Epithelial cell of proximal tubule (primary cell): Measurements from ENCODE around the gene FIGNL2. TPM values are rescaled to one million over a fixed set of nuclear protein-coding genes. Genes with fewer than 3 reads are reported as not detected.
A peak's percentile ranks its signal among the peaks of the same experiment; 100 is the strongest.

Source experiments
- DNase-seq: peaks from one replicate; pipeline ENCODE4 v3.0.0-alpha.2; 2011; ENCODE audit warnings: low read depth
- H3K4me3 ChIP-seq: 2 replicates; pipeline ENCODE4 v1.5.1; 2011; ENCODE audit warnings: low read depth, mild to moderate bottlenecking, low read length
- CTCF ChIP-seq: conservative IDR thresholded peaks from 2 replicates; pipeline ENCODE4 v1.5.1; 2012; ENCODE audit warnings: low read depth, mild to moderate bottlenecking, low read length
- total RNA-seq: library from RNA; depleted of rRNA; stranded (reverse); fragments of >200 nt; gene quantifications from 2 replicates; pipeline ENCODE4 v1.2.3, GENCODE V29; 2015

FIGNL2 gene
- total RNA-seq, 1 donor from 2014 or later: 3.7 TPM

GRCh38 chr12:51817027-51817953 is 31.2 kb downstream of the FIGNL2 start:
- no peak for DNase-seq
- no peak for TF ChIP-seq CTCF
- H3K4me3 ChIP-seq: no peak overlapping the region

- TF ChIP-seq CTCF: no peak
- no peak for DNase-seq
- peak overlapping the region; percentile 59 for H3K4me3 ChIP-seq
Measured at GRCh38 chr12:51815571-51815970, 32.9 kb downstream of the FIGNL2 start.

- peak; percentile 48 for TF ChIP-seq CTCF
- H3K4me3 ChIP-seq: peak overlapping the region; percentile 59
- DNase-seq: no peak
Measured at GRCh38 chr12:51814311-51815088, 34.0 kb downstream of the FIGNL2 start.

GRCh38 chr12:51813931-51814310 is 34.6 kb downstream of the FIGNL2 start:
- DNase-seq: no peak
- TF ChIP-seq CTCF: no peak
- peak overlapping the region; percentile 42 for H3K4me3 ChIP-seq

- TF ChIP-seq CTCF: no peak
- DNase-seq: no peak
- H3K4me3 ChIP-seq: no peak overlapping the region
Measured at GRCh38 chr12:51812871-51813270, 35.6 kb downstream of the FIGNL2 start.

GRCh38 chr12:51811203-51812202 is 37.0 kb downstream of the FIGNL2 start:
- no peak for DNase-seq
- no peak for TF ChIP-seq CTCF
- no peak overlapping the region for H3K4me3 ChIP-seq
